Transverse colon (tissue), 4 donors: ENCODE data around the gene PBX1.

Source experiments
- POLR2A ChIP-seq: fragments of 450-650 bp; IDR thresholded peaks from one replicate; pipeline ENCODE4 v1.6.1; 2016; ENCODE audit warnings: antibody characterized with exemption, mild to moderate bottlenecking, moderate library complexity
- POLR2AphosphoS5 ChIP-seq, 3 donors: sonication (generic); formaldehyde crosslinking; IDR thresholded peaks; one replicate each; pipeline ENCODE4 v1.6.1; 2016; ENCODE audit warnings: antibody characterized with exemption in 3 of 3
- TF ChIP-seq, protein P1 (sequence below), 5 experiments: fragments of 200-600 bp in 3 of 5; fragments of 450-650 bp in 2 of 5; sonication (generic) in 3 of 5; IDR thresholded peaks; 1 replicate in 2 of 5; 2 replicates in 3 of 5; pipeline ENCODE4 v1.5.1; 2016 to 2017; ENCODE audit warnings: antibody characterized with exemption in 5 of 5, inconsistent platforms in 3 of 5, mild to moderate bottlenecking in 2 of 5, moderate library complexity in 1 of 5

DNA sequence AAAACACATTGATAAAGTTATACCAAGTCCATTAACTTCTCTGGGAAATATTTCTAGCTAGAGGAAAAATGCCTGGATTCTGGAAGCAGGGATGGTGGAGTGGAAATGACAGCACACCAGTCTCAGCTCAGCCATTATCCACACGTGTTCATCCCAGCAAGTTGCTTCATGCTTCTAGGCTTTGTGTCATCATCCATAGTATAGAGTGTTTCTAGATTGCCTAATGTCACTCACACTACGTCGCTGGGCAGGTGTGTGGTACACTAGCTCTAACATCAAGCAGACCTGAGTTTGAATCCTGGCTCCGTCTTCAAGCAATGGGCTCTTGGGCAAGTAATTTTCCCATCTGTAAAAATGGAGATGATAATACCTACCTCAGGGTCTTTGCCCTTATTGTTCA lies 326.3 kb downstream of the PBX1 start:
- TF ChIP-seq, protein P1, sequence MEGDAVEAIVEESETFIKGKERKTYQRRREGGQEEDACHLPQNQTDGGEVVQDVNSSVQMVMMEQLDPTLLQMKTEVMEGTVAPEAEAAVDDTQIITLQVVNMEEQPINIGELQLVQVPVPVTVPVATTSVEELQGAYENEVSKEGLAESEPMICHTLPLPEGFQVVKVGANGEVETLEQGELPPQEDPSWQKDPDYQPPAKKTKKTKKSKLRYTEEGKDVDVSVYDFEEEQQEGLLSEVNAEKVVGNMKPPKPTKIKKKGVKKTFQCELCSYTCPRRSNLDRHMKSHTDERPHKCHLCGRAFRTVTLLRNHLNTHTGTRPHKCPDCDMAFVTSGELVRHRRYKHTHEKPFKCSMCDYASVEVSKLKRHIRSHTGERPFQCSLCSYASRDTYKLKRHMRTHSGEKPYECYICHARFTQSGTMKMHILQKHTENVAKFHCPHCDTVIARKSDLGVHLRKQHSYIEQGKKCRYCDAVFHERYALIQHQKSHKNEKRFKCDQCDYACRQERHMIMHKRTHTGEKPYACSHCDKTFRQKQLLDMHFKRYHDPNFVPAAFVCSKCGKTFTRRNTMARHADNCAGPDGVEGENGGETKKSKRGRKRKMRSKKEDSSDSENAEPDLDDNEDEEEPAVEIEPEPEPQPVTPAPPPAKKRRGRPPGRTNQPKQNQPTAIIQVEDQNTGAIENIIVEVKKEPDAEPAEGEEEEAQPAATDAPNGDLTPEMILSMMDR (IDR thresholded peaks at IDR 0.05) = no peak
- TF ChIP-seq POLR2AphosphoS5 (IDR thresholded peaks at IDR 0.05) = no peak
- TF ChIP-seq POLR2A = no peak
